OCI-LY3 (cell line): ENCODE measurements around the gene WWOX.

Experiments used
- CTCF ChIP-seq: fragments of 200-600, 300-600 bp; sonication (generic); IDR thresholded peaks from 2 replicates; pipeline ENCODE4 v1.5.1; 2014; ENCODE audit warnings: antibody characterized with exemption, low read length, low read depth
- EZH2phosphoT487 ChIP-seq: fragments of 200-600 bp; shearing (Covaris generic); IDR thresholded peaks from 2 replicates; pipeline ENCODE4 v1.6.1; 2018; ENCODE audit warnings: antibody characterized with exemption, mixed run types, low read depth

GRCh38 chr16:78421181-78421708 lies 321.8 kb downstream of the WWOX start:
- TF ChIP-seq CTCF: no peak
- TF ChIP-seq EZH2phosphoT487: no peak
